ENCODE measurements around the gene NR1D2. TPM values are rescaled to one million over a fixed set of nuclear protein-coding genes. Genes with fewer than 3 reads are reported as not detected.

Gene NR1D2
- total and polyA plus RNA-seq, 8 donors = 5.5 to 105 (median 19.8) TPM

GRCh38 chr3:23934253-23934652 is 10.8 kb upstream of the NR1D2 start:
- H3K27ac ChIP-seq = no peak overlapping the region
- DNase-seq = no peak
- H3K4me3 ChIP-seq = no peak overlapping the region
- TF ChIP-seq POLR2A (IDR thresholded peaks at IDR 0.05) (no peak), POLR2AphosphoS5 (IDR thresholded peaks at IDR 0.05) (no peak), CTCF (IDR thresholded peaks at IDR 0.05) (no peak), EP300 (IDR thresholded peaks at IDR 0.05) (no peak)
- H3K36me3 ChIP-seq = no peaks in the 10 kb centered on the region
- no peaks in the 10 kb centered on the region for H3K27me3 ChIP-seq
- intact Hi-C loops (cut with DNase I; ENCODE audit: low total_unique reads) = no loop called here
- H3K9me3 ChIP-seq = no peaks in the 10 kb centered on the region
- no peaks in the 10 kb centered on the region for H3K4me1 ChIP-seq
- 65 to 93% (median 68%) methylated on average over 4 of the region's 4 CpGs for WGBS, 5 donors

GRCh38 chr3:23937296-23937695 is 7.8 kb upstream of the NR1D2 start:
- no peak for DNase-seq

GRCh38 chr3:23938688-23939087 is 6.4 kb upstream of the NR1D2 start:
- peaks cover 0 to 2% (median 0%) of the 10 kb centered on the region in 4 donors for H3K4me1 ChIP-seq
- no peaks in the 10 kb centered on the region for H3K36me3 ChIP-seq
- no peak for DNase-seq
- TF ChIP-seq EP300 (IDR thresholded peaks at IDR 0.05) = no peak
- TF ChIP-seq POLR2A (IDR thresholded peaks at IDR 0.05) = no peak
- TF ChIP-seq CTCF (IDR thresholded peaks at IDR 0.05) = no peak
- H3K9me3 ChIP-seq = no peaks in the 10 kb centered on the region
- no peak overlapping the region for H3K4me3 ChIP-seq
- intact Hi-C loops (cut with DNase I; ENCODE audit: low total_unique reads) = no loop called here
- H3K27ac ChIP-seq = no peak overlapping the region
- no peaks in the 10 kb centered on the region for H3K27me3 ChIP-seq

More at GRCh38 chr3:23937296-23937695, 7.8 kb upstream of the NR1D2 start:
- H3K36me3 ChIP-seq = no peaks in the 10 kb centered on the region
- no peak overlapping the region for H3K4me3 ChIP-seq
- intact Hi-C loops (cut with DNase I; ENCODE audit: low total_unique reads) = no loop called here
- H3K27me3 ChIP-seq = no peaks in the 10 kb centered on the region
- no peak overlapping the region for H3K27ac ChIP-seq
- WGBS, 5 donors = 63 to 88% (median 87%) methylated on average over 1 of the region's 1 CpG
- H3K9me3 ChIP-seq = no peaks in the 10 kb centered on the region
- no peaks in the 10 kb centered on the region for H3K4me1 ChIP-seq
- TF ChIP-seq CTCF (IDR thresholded peaks at IDR 0.05) (no peak), POLR2A (IDR thresholded peaks at IDR 0.05) (no peak), EP300 (IDR thresholded peaks at IDR 0.05) (no peak), POLR2AphosphoS5 (IDR thresholded peaks at IDR 0.05) (no peak)

GRCh38 chr3:23940775-23941174 is 4.3 kb upstream of the NR1D2 start:
- TF ChIP-seq CTCF (IDR thresholded peaks at IDR 0.05) (no peak), POLR2AphosphoS5 (IDR thresholded peaks at IDR 0.05) (no peak)
- WGBS, 5 donors = 62 to 89% (median 86%) methylated on average over 5 of the region's 5 CpGs
- peaks cover 0 to 13% (median 5%) of the 10 kb centered on the region in 4 donors for H3K4me1 ChIP-seq
- no peaks in the 10 kb centered on the region for H3K27me3 ChIP-seq
- no peak for DNase-seq
- H3K27ac ChIP-seq = no peak overlapping the region
- H3K36me3 ChIP-seq = no peaks in the 10 kb centered on the region
- intact Hi-C loops (cut with DNase I; ENCODE audit: low total_unique reads) = no loop called here
- no peak overlapping the region for H3K4me3 ChIP-seq
- H3K9me3 ChIP-seq = no peaks in the 10 kb centered on the region

All from stomach (tissue), 9 donors.